Tibial nerve (tissue), 4 donors: ENCODE measurements around the gene PODXL2.

Experiments used
- CTCF ChIP-seq, 5 experiments: fragments of 200-600 bp in 3 of 5; fragments of 450-650 bp in 2 of 5; sonication (generic) in 3 of 5; IDR thresholded peaks; one replicate each; pipeline ENCODE4 v1.5.1; 2016 to 2019; ENCODE audit warnings: antibody characterized with exemption in 5 of 5, mild to moderate bottlenecking in 3 of 5, moderate library complexity in 2 of 5
- EP300 ChIP-seq, 2 donors: sonication (generic); formaldehyde crosslinking; IDR thresholded peaks; one replicate each; pipeline ENCODE4 v1.6.1; 2017; ENCODE audit warnings: antibody characterized with exemption in 2 of 2, mild to moderate bottlenecking in 1 of 2
- POLR2A ChIP-seq, 2 donors: fragments of 450-650 bp; IDR thresholded peaks; one replicate each; pipeline ENCODE4 v1.6.1; 2017; ENCODE audit warnings: antibody characterized with exemption in 2 of 2, mild to moderate bottlenecking in 2 of 2, moderate library complexity in 2 of 2

- TF ChIP-seq CTCF (IDR thresholded peaks at IDR 0.05), result no peak
- TF ChIP-seq EP300 (IDR thresholded peaks at IDR 0.05), result no peak
- no peak for TF ChIP-seq POLR2A (IDR thresholded peaks at IDR 0.05)
Observed at GRCh38 chr3:127620637-127621375, 8.2 kb upstream of the PODXL2 start.
